A673 (cell line): ENCODE measurements around the gene COL4A2. TPM values are rescaled to one million over a fixed set of nuclear protein-coding genes. Genes with fewer than 3 reads are reported as not detected.

Source experiments
- BruUV-seq: library from RNA; stranded (reverse); fragments of 400-500 nt; replicated peaks from 2 replicates; lab custom pipeline; 2021; lab: Mats Ljungman, UMichigan
- CTCF ChIA-PET: fragments of 300-600 bp; sonication (Branson Sonifier 250); formaldehyde crosslinking; loops from one replicate; lab custom pipeline; 2022; ENCODE audit warnings: antibody characterized with exemption; lab: Charles Lee
- POLR2A ChIA-PET: fragments of 300-600 bp; sonication (Branson Sonifier 250); formaldehyde crosslinking; loops from one replicate; lab custom pipeline; 2022; ENCODE audit warnings: antibody characterized with exemption; ENCODE audit not compliant: low non-redundant PET; lab: Charles Lee
- DNase-seq: peaks from one replicate; pipeline ENCODE4 v3.0.0-alpha.2; 2015; ENCODE audit warnings: low spot score
- H3K27ac ChIP-seq: fragments of 200-600 bp; sonication (generic); 2 replicates; pipeline ENCODE4 v1.5.1; 2016; ENCODE audit warnings: mixed run types, low read depth, mild to moderate bottlenecking, mixed read lengths, antibody characterized with exemption, low read length; ENCODE audit not compliant: poor library complexity, severe bottlenecking
- H3K27me3 ChIP-seq: fragments of 200-600 bp; sonication (generic); replicated peaks from 2 replicates; pipeline ENCODE4 v1.6.1; 2017; ENCODE audit warnings: mixed run types, low read depth, mild to moderate bottlenecking, mixed read lengths, antibody characterized with exemption, low read length; ENCODE audit not compliant: insufficient read depth, poor library complexity
- H3K36me3 ChIP-seq: fragments of 200-600 bp; sonication (generic); 2 replicates; pipeline ENCODE4 v1.6.1; 2016; ENCODE audit warnings: mixed run types, mild to moderate bottlenecking, mixed read lengths, antibody characterized with exemption, low read length; ENCODE audit not compliant: insufficient read depth, poor library complexity, severe bottlenecking
- H3K4me1 ChIP-seq: fragments of 200-600 bp; sonication (generic); 2 replicates; pipeline ENCODE4 v1.6.1; 2017; ENCODE audit warnings: mixed run types, mild to moderate bottlenecking, mixed read lengths, antibody characterized with exemption, low read length; ENCODE audit not compliant: insufficient read depth, poor library complexity, severe bottlenecking
- H3K4me3 ChIP-seq: fragments of 200-600 bp; sonication (generic); 2 replicates; pipeline ENCODE4 v1.5.1; 2016; ENCODE audit warnings: low read depth, mixed run types, mild to moderate bottlenecking, mixed read lengths, low read length; ENCODE audit not compliant: poor library complexity, severe bottlenecking
- H3K9me3 ChIP-seq: fragments of 200-600 bp; sonication (generic); 2 replicates; pipeline ENCODE4 v1.6.1; 2016; ENCODE audit warnings: mixed run types, low read depth, mild to moderate bottlenecking, mixed read lengths, antibody characterized with exemption, low read length; ENCODE audit not compliant: poor library complexity, severe bottlenecking
- EZH2 ChIP-seq: fragments of 200-600 bp; sonication (generic); IDR thresholded peaks from 2 replicates; pipeline ENCODE4 v1.6.1; 2017; ENCODE audit warnings: borderline replicate concordance, low read depth, mild to moderate bottlenecking, mixed read lengths, antibody characterized with exemption, low read length; ENCODE audit not compliant: poor library complexity, severe bottlenecking
- intact Hi-C: fragments of 100-400 bp; cut with micrococcal nuclease; formaldehyde crosslinking; loops from one replicate; pipeline ENCODE4 v1.10.0; 2022; ENCODE audit not compliant: unreplicated experiment
- total RNA-seq: library from RNA; stranded (reverse); gene quantifications from 2 replicates; pipeline ENCODE4 v1.2.3, GENCODE V29; 2021
- TF ChIP-seq, protein P1 (sequence below): fragments of 300-800, 200-600 bp; sonication (generic); conservative IDR thresholded peaks from 2 replicates; pipeline ENCODE4 v1.5.1; 2017; ENCODE audit warnings: low read depth, mild to moderate bottlenecking, antibody characterized with exemption, low read length, moderate library complexity, mixed read lengths

COL4A2 gene
- total RNA-seq, 1 experiment from 2014 or later: 184 TPM

DNA sequence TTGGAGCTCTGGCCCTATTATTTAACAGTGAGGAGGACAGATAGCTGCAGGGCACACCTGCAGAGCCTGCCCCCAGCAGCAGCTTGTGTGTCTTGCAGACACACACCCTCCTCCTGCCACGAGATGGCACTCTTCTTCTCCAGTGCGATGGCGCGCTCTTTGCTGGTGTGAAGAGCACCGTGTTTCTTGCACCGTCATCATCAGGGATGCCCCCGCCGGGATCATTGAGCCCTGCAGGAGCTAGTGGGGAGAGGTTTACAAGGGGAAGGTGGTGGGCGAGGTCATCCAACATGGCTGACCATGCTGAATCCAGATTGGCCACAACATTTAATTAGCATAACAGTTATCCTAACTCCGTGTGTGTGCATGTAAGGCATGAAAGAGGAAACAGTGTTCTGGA lies 148.9 kb downstream of the COL4A2 start:
- no peak overlapping the region for H3K4me3 ChIP-seq
- peaks cover 7% of the 10 kb centered on the region for H3K36me3 ChIP-seq
- no peaks in the 10 kb centered on the region for H3K27me3 ChIP-seq
- peak overlapping the region; percentile 2 for H3K27ac ChIP-seq
- H3K9me3 ChIP-seq: no peaks in the 10 kb centered on the region
- TF ChIP-seq, protein P1, sequence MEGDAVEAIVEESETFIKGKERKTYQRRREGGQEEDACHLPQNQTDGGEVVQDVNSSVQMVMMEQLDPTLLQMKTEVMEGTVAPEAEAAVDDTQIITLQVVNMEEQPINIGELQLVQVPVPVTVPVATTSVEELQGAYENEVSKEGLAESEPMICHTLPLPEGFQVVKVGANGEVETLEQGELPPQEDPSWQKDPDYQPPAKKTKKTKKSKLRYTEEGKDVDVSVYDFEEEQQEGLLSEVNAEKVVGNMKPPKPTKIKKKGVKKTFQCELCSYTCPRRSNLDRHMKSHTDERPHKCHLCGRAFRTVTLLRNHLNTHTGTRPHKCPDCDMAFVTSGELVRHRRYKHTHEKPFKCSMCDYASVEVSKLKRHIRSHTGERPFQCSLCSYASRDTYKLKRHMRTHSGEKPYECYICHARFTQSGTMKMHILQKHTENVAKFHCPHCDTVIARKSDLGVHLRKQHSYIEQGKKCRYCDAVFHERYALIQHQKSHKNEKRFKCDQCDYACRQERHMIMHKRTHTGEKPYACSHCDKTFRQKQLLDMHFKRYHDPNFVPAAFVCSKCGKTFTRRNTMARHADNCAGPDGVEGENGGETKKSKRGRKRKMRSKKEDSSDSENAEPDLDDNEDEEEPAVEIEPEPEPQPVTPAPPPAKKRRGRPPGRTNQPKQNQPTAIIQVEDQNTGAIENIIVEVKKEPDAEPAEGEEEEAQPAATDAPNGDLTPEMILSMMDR: peak; percentile 94
- no peak for TF ChIP-seq EZH2
- no TSS peak for BruUV-seq
- ChIA-PET CTCF (interaction anchor here (0.6 to 1.2 kb wide), 6 partner anchors 14 to 788 kb away, joined by 3 to 11 read pairs (median 4); no protein-coding TSS in a partner anchor), POLR2A (no interaction called here)
- DNase-seq: peak; percentile 91
- H3K4me1 ChIP-seq: no peaks in the 10 kb centered on the region
- intact Hi-C loops: loop anchor here (2.0 kb wide), 1 partner anchor 363 kb away; no protein-coding TSS in a partner anchor

DNA sequence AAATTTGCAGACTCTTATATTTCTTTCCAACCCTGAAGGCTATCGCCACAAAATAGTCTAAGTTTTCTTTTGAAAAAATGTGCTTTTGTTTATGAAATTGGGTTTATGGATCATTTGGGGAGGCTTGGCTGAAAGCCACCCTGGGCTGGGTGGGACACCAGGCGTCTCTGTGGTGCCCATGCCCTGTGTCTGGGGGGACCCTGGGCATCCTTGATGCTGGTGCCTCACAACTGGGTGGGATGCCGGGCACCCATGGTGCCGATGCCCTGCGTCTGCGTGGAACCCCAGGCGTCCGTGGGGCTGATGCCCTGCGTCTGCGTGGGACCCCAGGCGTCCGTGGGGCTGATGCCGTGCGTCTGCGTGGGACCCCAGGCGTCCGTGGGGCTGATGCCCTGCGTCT lies 149.5 kb downstream of the COL4A2 start:
- ChIA-PET CTCF (interaction anchor here (0.6 to 1.2 kb wide), 3 partner anchors 15 to 611 kb away, joined by 3 to 6 read pairs (median 4); no protein-coding TSS in a partner anchor), POLR2A (no interaction called here)
- TF ChIP-seq, protein P1: no peak
- no peak for TF ChIP-seq EZH2
- Histone ChIP-seq H3K4me3 (no peak overlapping the region), H3K27ac (no peak overlapping the region), H3K36me3 (peaks cover 7% of the 10 kb centered on the region), H3K27me3 (no peaks in the 10 kb centered on the region), H3K9me3 (no peaks in the 10 kb centered on the region), H3K4me1 (no peaks in the 10 kb centered on the region)
- DNase-seq: no peak
- intact Hi-C loops: no loop called here
- BruUV-seq: no TSS peak

DNA sequence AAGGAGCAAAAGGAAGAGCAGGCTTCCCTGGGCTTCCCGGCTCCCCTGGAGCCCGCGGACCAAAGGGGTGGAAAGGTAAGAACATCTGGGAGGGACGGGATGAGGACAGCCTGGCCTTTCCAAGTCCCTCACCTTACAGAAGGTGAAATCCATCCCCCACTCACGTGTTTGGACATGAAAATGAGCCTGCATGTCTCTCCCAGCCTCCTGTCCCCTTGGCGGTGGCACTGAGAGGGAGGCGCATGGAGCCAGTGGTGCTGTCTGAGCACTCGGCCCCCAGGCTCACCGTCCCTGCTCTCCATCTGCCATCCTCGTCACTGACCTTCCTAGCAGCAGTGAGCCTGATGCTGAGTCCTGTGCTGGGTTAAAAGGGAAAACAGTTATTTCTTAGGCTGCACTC lies 150.3 kb downstream of the COL4A2 start:
- Histone ChIP-seq H3K27me3 (no peaks in the 10 kb centered on the region), H3K36me3 (peaks cover 7% of the 10 kb centered on the region), H3K9me3 (no peaks in the 10 kb centered on the region), H3K27ac (no peak overlapping the region), H3K4me3 (no peak overlapping the region), H3K4me1 (no peaks in the 10 kb centered on the region)
- CTCF ChIA-PET: no interaction called here
- TF ChIP-seq, protein P1: no peak
- TF ChIP-seq EZH2: no peak
- POLR2A ChIA-PET: no interaction called here
- no peak for DNase-seq
- intact Hi-C loops: no loop called here
- no TSS peak for BruUV-seq
